HepG2 (cell line): ENCODE data around the gene OTOP3. TPM values are rescaled to one million over a fixed set of nuclear protein-coding genes. Genes with fewer than 3 reads are reported as not detected.

Source experiments
- HDAC2 ChIP-seq: sonication (generic); formaldehyde crosslinking; IDR thresholded peaks from 2 replicates; pipeline ENCODE4 v1.4.0; 2020; ENCODE audit warnings: missing genetic modification reagents
- REL ChIP-seq: sonication (generic); formaldehyde crosslinking; conservative IDR thresholded peaks from 2 replicates; pipeline ENCODE4 v1.8.0; 2022; ENCODE audit warnings: mild to moderate bottlenecking, missing genetic modification reagents, moderate library complexity
- SMAD9 ChIP-seq: sonication (generic); formaldehyde crosslinking; IDR thresholded peaks from 2 replicates; pipeline ENCODE4 v1.5.1; 2020; ENCODE audit warnings: mild to moderate bottlenecking, missing genetic modification reagents
- TBL1XR1 ChIP-seq: fragments of 150-350 bp; IDR thresholded peaks from 2 replicates; pipeline ENCODE4 v1.6.1; 2014; ENCODE audit warnings: borderline replicate concordance, low read length; ENCODE audit not compliant: partially characterized antibody
- TCF7L2 ChIP-seq: IDR thresholded peaks from 2 replicates; pipeline ENCODE4 v1.6.1; 2011; ENCODE audit warnings: mild to moderate bottlenecking, low read depth, low read length, moderate library complexity
- ZBTB46 ChIP-seq: sonication (generic); formaldehyde crosslinking; IDR thresholded peaks from 2 replicates; pipeline ENCODE4 v1.4.0; 2020; ENCODE audit warnings: mild to moderate bottlenecking, missing genetic modification reagents, borderline replicate concordance
- ZBTB7B ChIP-seq: sonication (generic); formaldehyde crosslinking; IDR thresholded peaks from 2 replicates; pipeline ENCODE4 v1.4.0; 2020; ENCODE audit warnings: missing genetic modification reagents
- ZFP62 ChIP-seq: sonication (generic); formaldehyde crosslinking; IDR thresholded peaks from 2 replicates; pipeline ENCODE4 v1.4.0; 2020; ENCODE audit warnings: missing genetic modification reagents
- ZNF230 ChIP-seq: sonication (generic); formaldehyde crosslinking; IDR thresholded peaks from 2 replicates; pipeline ENCODE4 v1.4.0; 2020; ENCODE audit warnings: mild to moderate bottlenecking, missing genetic modification reagents
- ZNF740 ChIP-seq: sonication (generic); formaldehyde crosslinking; IDR thresholded peaks from 2 replicates; pipeline ENCODE4 v1.4.0; 2020; ENCODE audit warnings: missing genetic modification reagents
- ZSCAN9 ChIP-seq: IDR thresholded peaks from 2 replicates; pipeline ENCODE4 v1.6.1; 2016; ENCODE audit warnings: borderline replicate concordance
- polyA plus RNA-seq, 8 experiments: library from polyadenylated mRNA; depleted of rRNA in 3 of 8; stranded (reverse) in 7 of 8; unstranded in 1 of 8; fragments of >200 nt; fragmentation: Illumina TruSeq in 4 of 8; extraction: Trizol in 4 of 8; gene quantifications; 2 replicates each; pipeline versions ENCODE4 v1.2.1 to v1.2.3, GENCODE V29; 2011 to 2016; ENCODE audit warnings: low read depth in 4 of 8, missing spikeins in 1 of 8, mixed read lengths in 1 of 8; ENCODE audit not compliant: insufficient read depth in 1 of 8
- total RNA-seq, 5 experiments: library from RNA; depleted of rRNA; stranded (reverse); fragments of >200 nt; fragmentation: Illumina TruSeq; extraction: Trizol; gene quantifications; 2 replicates each; pipeline ENCODE4 v1.2.3, GENCODE V29; 2016; ENCODE audit warnings: low read depth in 1 of 5
- TF ChIP-seq, protein P1 (sequence below): sonication (generic); formaldehyde crosslinking; IDR thresholded peaks from 2 replicates; pipeline ENCODE4 v1.8.0; 2022; ENCODE audit warnings: missing genetic modification reagents, mild to moderate bottlenecking, moderate library complexity, borderline replicate concordance
- TF ChIP-seq, protein P2 (sequence below): sonication (generic); formaldehyde crosslinking; IDR thresholded peaks from 2 replicates; pipeline ENCODE4 v1.5.0; 2020; ENCODE audit warnings: missing genetic modification reagents, mild to moderate bottlenecking, borderline replicate concordance
- TF ChIP-seq, protein P3 (sequence below): sonication (generic); formaldehyde crosslinking; IDR thresholded peaks from 2 replicates; pipeline ENCODE4 v1.5.0; 2020; ENCODE audit warnings: missing genetic modification reagents
- TF ChIP-seq, protein P4 (sequence below): sonication (generic); formaldehyde crosslinking; IDR thresholded peaks from 2 replicates; pipeline ENCODE4 v1.5.0; 2020; ENCODE audit warnings: missing genetic modification reagents
- TF ChIP-seq, protein P5 (sequence below): IDR thresholded peaks from 2 replicates; pipeline ENCODE4 v1.6.1; 2016; ENCODE audit warnings: low read depth, missing genetic modification reagents, missing compliant biosample characterization

OTOP3 gene
- total and polyA plus RNA-seq, 2 of the 13 experiments (the other 11 are each of a cell fraction or from before 2014, with no cell fraction given) = not detected

DNA sequence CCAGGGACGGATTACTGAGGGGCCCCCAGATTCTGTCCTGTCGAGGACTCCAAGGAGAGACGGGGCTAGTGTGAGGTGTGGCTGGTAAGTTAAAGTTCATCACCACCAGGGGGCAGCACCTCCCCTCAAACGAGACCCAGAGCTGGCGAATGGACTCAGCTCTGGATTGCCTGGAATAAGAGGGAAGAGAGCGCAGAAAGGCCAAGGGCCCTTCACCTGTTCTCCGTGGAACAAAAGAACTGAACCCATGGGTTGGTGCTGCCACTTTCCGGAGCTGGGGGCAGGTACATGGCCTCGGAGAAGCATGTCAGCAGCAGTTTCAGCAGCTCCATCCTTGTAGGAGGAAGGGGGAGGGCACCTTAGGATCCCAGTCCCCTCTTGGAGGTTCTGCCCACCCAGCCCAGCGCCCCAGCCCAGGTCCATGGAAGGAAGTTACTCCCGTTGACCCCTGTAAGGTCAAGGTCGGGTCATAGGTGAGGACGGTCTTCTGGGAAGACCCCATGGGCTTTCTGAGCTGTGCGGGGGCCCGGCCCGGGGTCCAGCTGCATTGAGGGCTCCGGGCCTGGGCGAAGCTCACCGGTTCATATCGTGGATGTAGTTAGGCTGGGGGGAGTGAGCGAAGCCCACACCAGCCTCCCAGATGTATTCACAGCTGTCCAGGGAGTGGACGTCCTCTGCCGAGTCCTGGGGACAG, 26.1 kb downstream of the OTOP3 start (continued):
- TF ChIP-seq, protein P1, sequence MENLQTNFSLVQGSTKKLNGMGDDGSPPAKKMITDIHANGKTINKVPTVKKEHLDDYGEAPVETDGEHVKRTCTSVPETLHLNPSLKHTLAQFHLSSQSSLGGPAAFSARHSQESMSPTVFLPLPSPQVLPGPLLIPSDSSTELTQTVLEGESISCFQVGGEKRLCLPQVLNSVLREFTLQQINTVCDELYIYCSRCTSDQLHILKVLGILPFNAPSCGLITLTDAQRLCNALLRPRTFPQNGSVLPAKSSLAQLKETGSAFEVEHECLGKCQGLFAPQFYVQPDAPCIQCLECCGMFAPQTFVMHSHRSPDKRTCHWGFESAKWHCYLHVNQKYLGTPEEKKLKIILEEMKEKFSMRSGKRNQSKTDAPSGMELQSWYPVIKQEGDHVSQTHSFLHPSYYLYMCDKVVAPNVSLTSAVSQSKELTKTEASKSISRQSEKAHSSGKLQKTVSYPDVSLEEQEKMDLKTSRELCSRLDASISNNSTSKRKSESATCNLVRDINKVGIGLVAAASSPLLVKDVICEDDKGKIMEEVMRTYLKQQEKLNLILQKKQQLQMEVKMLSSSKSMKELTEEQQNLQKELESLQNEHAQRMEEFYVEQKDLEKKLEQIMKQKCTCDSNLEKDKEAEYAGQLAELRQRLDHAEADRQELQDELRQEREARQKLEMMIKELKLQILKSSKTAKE (CRISPR knock-in tag) = no peak
- TF ChIP-seq ZNF230 (CRISPR knock-in tag) (no peak), SMAD9 (CRISPR knock-in tag) (no peak), ZBTB46 (CRISPR knock-in tag) (no peak), ZSCAN9 (CRISPR knock-in tag) (no peak), HDAC2 (CRISPR knock-in tag) (no peak; the same call in 1 of the 2 replicates), TBL1XR1 (no peak), TCF7L2 (no peak), ZNF740 (no peak), ZFP62 (CRISPR knock-in tag) (no peak), REL (CRISPR knock-in tag) (no peak), ZBTB7B (0 out of 2 replicates have a peak, but pooled peaks have one; percentile 25)
- TF ChIP-seq, protein P2, sequence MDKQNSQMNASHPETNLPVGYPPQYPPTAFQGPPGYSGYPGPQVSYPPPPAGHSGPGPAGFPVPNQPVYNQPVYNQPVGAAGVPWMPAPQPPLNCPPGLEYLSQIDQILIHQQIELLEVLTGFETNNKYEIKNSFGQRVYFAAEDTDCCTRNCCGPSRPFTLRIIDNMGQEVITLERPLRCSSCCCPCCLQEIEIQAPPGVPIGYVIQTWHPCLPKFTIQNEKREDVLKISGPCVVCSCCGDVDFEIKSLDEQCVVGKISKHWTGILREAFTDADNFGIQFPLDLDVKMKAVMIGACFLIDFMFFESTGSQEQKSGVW (CRISPR knock-in tag) = no peak
- TF ChIP-seq, protein P3, sequence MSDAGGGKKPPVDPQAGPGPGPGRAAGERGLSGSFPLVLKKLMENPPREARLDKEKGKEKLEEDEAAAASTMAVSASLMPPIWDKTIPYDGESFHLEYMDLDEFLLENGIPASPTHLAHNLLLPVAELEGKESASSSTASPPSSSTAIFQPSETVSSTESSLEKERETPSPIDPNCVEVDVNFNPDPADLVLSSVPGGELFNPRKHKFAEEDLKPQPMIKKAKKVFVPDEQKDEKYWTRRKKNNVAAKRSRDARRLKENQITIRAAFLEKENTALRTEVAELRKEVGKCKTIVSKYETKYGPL = no peak
- TF ChIP-seq, protein P4, sequence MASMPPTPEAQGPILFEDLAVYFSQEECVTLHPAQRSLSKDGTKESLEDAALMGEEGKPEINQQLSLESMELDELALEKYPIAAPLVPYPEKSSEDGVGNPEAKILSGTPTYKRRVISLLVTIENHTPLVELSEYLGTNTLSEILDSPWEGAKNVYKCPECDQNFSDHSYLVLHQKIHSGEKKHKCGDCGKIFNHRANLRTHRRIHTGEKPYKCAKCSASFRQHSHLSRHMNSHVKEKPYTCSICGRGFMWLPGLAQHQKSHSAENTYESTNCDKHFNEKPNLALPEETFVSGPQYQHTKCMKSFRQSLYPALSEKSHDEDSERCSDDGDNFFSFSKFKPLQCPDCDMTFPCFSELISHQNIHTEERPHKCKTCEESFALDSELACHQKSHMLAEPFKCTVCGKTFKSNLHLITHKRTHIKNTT = no peak
- TF ChIP-seq, protein P5, sequence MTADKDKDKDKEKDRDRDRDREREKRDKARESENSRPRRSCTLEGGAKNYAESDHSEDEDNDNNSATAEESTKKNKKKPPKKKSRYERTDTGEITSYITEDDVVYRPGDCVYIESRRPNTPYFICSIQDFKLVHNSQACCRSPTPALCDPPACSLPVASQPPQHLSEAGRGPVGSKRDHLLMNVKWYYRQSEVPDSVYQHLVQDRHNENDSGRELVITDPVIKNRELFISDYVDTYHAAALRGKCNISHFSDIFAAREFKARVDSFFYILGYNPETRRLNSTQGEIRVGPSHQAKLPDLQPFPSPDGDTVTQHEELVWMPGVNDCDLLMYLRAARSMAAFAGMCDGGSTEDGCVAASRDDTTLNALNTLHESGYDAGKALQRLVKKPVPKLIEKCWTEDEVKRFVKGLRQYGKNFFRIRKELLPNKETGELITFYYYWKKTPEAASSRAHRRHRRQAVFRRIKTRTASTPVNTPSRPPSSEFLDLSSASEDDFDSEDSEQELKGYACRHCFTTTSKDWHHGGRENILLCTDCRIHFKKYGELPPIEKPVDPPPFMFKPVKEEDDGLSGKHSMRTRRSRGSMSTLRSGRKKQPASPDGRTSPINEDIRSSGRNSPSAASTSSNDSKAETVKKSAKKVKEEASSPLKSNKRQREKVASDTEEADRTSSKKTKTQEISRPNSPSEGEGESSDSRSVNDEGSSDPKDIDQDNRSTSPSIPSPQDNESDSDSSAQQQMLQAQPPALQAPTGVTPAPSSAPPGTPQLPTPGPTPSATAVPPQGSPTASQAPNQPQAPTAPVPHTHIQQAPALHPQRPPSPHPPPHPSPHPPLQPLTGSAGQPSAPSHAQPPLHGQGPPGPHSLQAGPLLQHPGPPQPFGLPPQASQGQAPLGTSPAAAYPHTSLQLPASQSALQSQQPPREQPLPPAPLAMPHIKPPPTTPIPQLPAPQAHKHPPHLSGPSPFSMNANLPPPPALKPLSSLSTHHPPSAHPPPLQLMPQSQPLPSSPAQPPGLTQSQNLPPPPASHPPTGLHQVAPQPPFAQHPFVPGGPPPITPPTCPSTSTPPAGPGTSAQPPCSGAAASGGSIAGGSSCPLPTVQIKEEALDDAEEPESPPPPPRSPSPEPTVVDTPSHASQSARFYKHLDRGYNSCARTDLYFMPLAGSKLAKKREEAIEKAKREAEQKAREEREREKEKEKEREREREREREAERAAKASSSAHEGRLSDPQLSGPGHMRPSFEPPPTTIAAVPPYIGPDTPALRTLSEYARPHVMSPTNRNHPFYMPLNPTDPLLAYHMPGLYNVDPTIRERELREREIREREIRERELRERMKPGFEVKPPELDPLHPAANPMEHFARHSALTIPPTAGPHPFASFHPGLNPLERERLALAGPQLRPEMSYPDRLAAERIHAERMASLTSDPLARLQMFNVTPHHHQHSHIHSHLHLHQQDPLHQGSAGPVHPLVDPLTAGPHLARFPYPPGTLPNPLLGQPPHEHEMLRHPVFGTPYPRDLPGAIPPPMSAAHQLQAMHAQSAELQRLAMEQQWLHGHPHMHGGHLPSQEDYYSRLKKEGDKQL (CRISPR knock-in tag) = no peak
